Ovary (tissue), 9 donors: ENCODE measurements around the gene SYS1. TPM values are rescaled to one million over a fixed set of nuclear protein-coding genes. Genes with fewer than 3 reads are reported as not detected.

ENCODE experiments used
- DNase-seq, 5 donors: peaks; one replicate each; pipeline ENCODE4 v3.0.0-alpha.2; 2019 to 2020
- H3K27ac ChIP-seq, 2 donors: fragments of 200-600 bp; one replicate each; pipeline versions ENCODE4 v1.5.1 to v1.8.0; 2019 to 2022
- H3K27me3 ChIP-seq: fragments of 200-600 bp; one replicate; pipeline ENCODE4 v1.8.0; 2022
- H3K36me3 ChIP-seq: fragments of 200-600 bp; sonication (generic); one replicate; pipeline ENCODE4 v1.5.1; 2019
- H3K4me1 ChIP-seq: one replicate; pipeline ENCODE4 v1.8.1; 2013; ENCODE audit warnings: mild to moderate bottlenecking, moderate library complexity; ENCODE audit not compliant: insufficient read depth
- H3K4me3 ChIP-seq: fragments of 200-600 bp; sonication (generic); one replicate; pipeline ENCODE4 v1.5.1; 2017
- H3K9me3 ChIP-seq, 2 donors: fragments of 200-600 bp in 1 of 2; sonication (generic) in 1 of 2; one replicate each; pipeline versions ENCODE4 v1.5.1 to v1.8.1; 2013 to 2019; ENCODE audit warnings: mild to moderate bottlenecking in 1 of 2, moderate library complexity in 1 of 2
- CTCF ChIP-seq, 3 donors: fragments of 450-650 bp in 2 of 3; fragments of 200-600 bp in 1 of 3; IDR thresholded peaks; one replicate each; pipeline versions ENCODE4 v1.5.1 to v1.8.0; 2016 to 2022; ENCODE audit warnings: antibody characterized with exemption in 3 of 3, mild to moderate bottlenecking in 1 of 3
- EP300 ChIP-seq: sonication (generic); formaldehyde crosslinking; IDR thresholded peaks from one replicate; pipeline ENCODE4 v1.6.1; 2017; ENCODE audit warnings: antibody characterized with exemption
- POLR2A ChIP-seq: fragments of 450-650 bp; IDR thresholded peaks from one replicate; pipeline ENCODE4 v1.6.1; 2017; ENCODE audit warnings: antibody characterized with exemption, mild to moderate bottlenecking, moderate library complexity
- WGBS, 3 donors: extraction: QIAGEN DNeasy Blood & Tissue Kit in 1 of 3; methylation state at CpG; one replicate each; pipeline versions ENCODE4 v1.1.5 to v1.1.7; 2013 to 2017; 5-methylcytosine and 5-hydroxymethylcytosine counted together
- intact Hi-C, 4 donors: fragments of 100-400 bp; cut with DNase I; formaldehyde crosslinking; loops; one replicate each; pipeline versions ENCODE4 v1.11.0 to v1.15.1; 2022 to 2023
- polyA plus RNA-seq, 2 donors: library from polyadenylated mRNA; stranded (reverse); fragments of 200-250 nt in 1 of 2; fragments of 350-450 nt in 1 of 2; fragmentation: Illumina TruSeq in 1 of 2; extraction: RNeasy Lipid Tissue Mini Kit (QIAGEN cat#74804) in 1 of 2; gene quantifications; one replicate each; pipeline ENCODE4 v1.2.3, GENCODE V29; 2013 to 2014
- total RNA-seq, 7 donors: library from RNA; depleted of rRNA in 2 of 7; stranded (reverse); fragments of >200 nt in 2 of 7; fragmentation: NEBNext Ultra II Directional in 3 of 7; extraction: Animal tissue kit (Norgen Biotek cat#: 25700) in 3 of 7; gene quantifications; one replicate each; pipeline versions ENCODE4 v1.1.0 to v1.2.4, GENCODE V29; 2016 to 2023
- donor health status: DM: no; HTN: no; CAD: no; lungs with moderate emphysema.
- donor health status: DM: no; HTN: no; CAD: no.
- donor health status: Bipolar disorder and iron deficiency.
- donor health status: DM: yes; HTN: yes; CAD: no.
- donor health status: DM: no; HTN: no; CAD: no.
- donor health status: DM: yes; HTN: yes; CAD: no.

The SYS1 gene
- total and polyA plus RNA-seq, 9 donors = 29.2 to 69.7 (median 33.0) TPM

- Histone ChIP-seq H3K4me1 (no peaks in the 10 kb centered on the region), H3K36me3 (no peaks in the 10 kb centered on the region), H3K27me3 (no peaks in the 10 kb centered on the region), H3K9me3 (no peaks in the 10 kb centered on the region), H3K4me3 (no peak overlapping the region), H3K27ac (no peak overlapping the region)
- TF ChIP-seq POLR2A (no peak), EP300 (no peak), CTCF (IDR thresholded peaks at IDR 0.05) (no peak)
- WGBS, 3 donors = 16 to 29% (median 22%) methylated on average over 70 to 71 of the region's 71 CpGs
- intact Hi-C loops = loop anchor here (5.0 to 10.0 kb wide), 5 partner anchors 121 to 458 kb away; no protein-coding TSS in a partner anchor
- no peak for DNase-seq
Observed at GRCh38 chr20:45316150-45317080, 46.5 kb upstream of the SYS1 start.

GRCh38 chr20:45317826-45318225, 45.1 kb upstream of the SYS1 start:
- WGBS, 3 donors = 52 to 65% (median 59%) methylated on average over 3 of the region's 3 CpGs
- H3K9me3 ChIP-seq = no peaks in the 10 kb centered on the region
- no peak for DNase-seq
- no peak for TF ChIP-seq EP300
- TF ChIP-seq POLR2A = no peak
- no peak for TF ChIP-seq CTCF (IDR thresholded peaks at IDR 0.05)
- intact Hi-C loops = loop anchor here (5.0 to 10.0 kb wide), 5 partner anchors 119 to 457 kb away; no protein-coding TSS in a partner anchor
- no peaks in the 10 kb centered on the region for H3K36me3 ChIP-seq
- no peaks in the 10 kb centered on the region for H3K4me1 ChIP-seq
- H3K27me3 ChIP-seq = no peaks in the 10 kb centered on the region
- H3K27ac ChIP-seq = no peak overlapping the region
- no peak overlapping the region for H3K4me3 ChIP-seq

DNA sequence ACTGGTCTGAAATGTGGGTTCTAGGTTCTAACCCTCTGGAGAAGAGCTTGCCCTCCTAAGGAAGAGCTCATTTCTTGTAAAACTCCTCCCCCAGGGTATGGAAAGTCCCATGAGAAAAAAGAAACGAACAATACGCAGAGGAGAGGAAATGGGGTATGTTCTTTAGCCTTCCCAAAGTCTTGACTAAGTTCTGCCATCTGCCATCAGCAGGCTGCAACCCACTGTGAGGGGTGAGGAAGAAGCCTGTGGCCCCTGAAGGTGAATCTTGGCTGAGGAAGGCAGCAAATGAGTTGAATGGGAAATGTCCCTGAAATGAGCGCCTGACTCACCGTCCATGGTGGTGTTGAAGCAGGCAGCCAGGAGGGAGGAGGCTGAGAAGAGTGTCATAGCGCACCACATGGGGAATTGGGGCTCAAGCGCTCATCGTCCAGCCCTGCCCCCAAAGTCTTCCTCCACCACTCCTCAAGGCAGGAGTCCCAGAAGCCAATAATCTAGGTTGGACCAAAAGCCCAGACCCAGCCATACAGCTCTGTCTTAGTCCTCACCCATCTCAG, 44.5 kb upstream of the SYS1 start:
- TF ChIP-seq CTCF (IDR thresholded peaks at IDR 0.05) = no peak
- no peak for TF ChIP-seq POLR2A
- TF ChIP-seq EP300 = no peak
- no peak for DNase-seq

GRCh38 chr20:45318948-45319347, 44.0 kb upstream of the SYS1 start:
- Histone ChIP-seq H3K27me3 (no peaks in the 10 kb centered on the region), H3K27ac (no peak overlapping the region), H3K4me3 (no peak overlapping the region), H3K36me3 (no peaks in the 10 kb centered on the region), H3K4me1 (no peaks in the 10 kb centered on the region), H3K9me3 (no peaks in the 10 kb centered on the region)
- DNase-seq = no peak
- no peak for TF ChIP-seq CTCF (IDR thresholded peaks at IDR 0.05)
- no peak for TF ChIP-seq POLR2A
- TF ChIP-seq EP300 = no peak
- intact Hi-C loops = loop anchor here (5.0 to 10.0 kb wide), 5 partner anchors 118 to 456 kb away; no protein-coding TSS in a partner anchor
- WGBS, 3 donors = 69 to 86% (median 81%) methylated on average over 2 of the region's 2 CpGs

More for the DNA sequence above, 44.5 kb upstream of the SYS1 start:
- no peaks in the 10 kb centered on the region for H3K36me3 ChIP-seq
- no peak overlapping the region for H3K27ac ChIP-seq
- no peak overlapping the region for H3K4me3 ChIP-seq
- H3K9me3 ChIP-seq = no peaks in the 10 kb centered on the region
- H3K27me3 ChIP-seq = no peaks in the 10 kb centered on the region
- no peaks in the 10 kb centered on the region for H3K4me1 ChIP-seq
- 67 to 82% (median 76%) methylated on average over 7 of the region's 7 CpGs for WGBS, 3 donors
- intact Hi-C loops = loop anchor here (5.0 to 10.0 kb wide), 5 partner anchors 119 to 456 kb away; no protein-coding TSS in a partner anchor
